Measurements from ENCODE around the gene GSTM5. TPM values are rescaled to one million over a fixed set of nuclear protein-coding genes. Genes with fewer than 3 reads are reported as not detected.

The GSTM5 gene
- total and polyA plus RNA-seq, 2 of the 13 experiments (the other 11 are each of a cell fraction or from before 2014, with no cell fraction given), result not detected

- H3K9me3 ChIP-seq (ENCODE audit: low read length), result no peaks in the 10 kb centered on the region
- no peak overlapping the region for H3K4me2 ChIP-seq (ENCODE audit: low read depth, low read length)
- H3K27ac ChIP-seq (ENCODE audit: extremely low read length, insufficient read depth, low read length), result no peak overlapping the region
- no peaks in the 10 kb centered on the region for H3K79me2 ChIP-seq (ENCODE audit: insufficient read depth, low read length)
- H4K20me1 ChIP-seq (ENCODE audit: insufficient read depth, low read length), result no peaks in the 10 kb centered on the region
- WGBS (ENCODE audit: low lambda C conversion rate), result 91% methylated on average over 18 of the region's 22 CpGs
- H3K9ac ChIP-seq (ENCODE audit: insufficient read depth, low read depth, low read length), result no peak overlapping the region
- CTCF ChIA-PET (ENCODE audit: low intra/inter-chr PET ratio, low total read pairs), result no interaction called here
- intact Hi-C loops (cut with micrococcal nuclease; ENCODE audit: unreplicated experiment) (no loop called here), in situ Hi-C loops (cut with HindIII; ENCODE audit: extremely low pct_ligation_motif_present, low pct_unique_long_range_greater_than_20kb) (loop anchor here (10.0 kb wide), 1 partner anchor 45 kb away; the partner anchor contains the start of gene GSTM5)
- no peak overlapping the region for H2AFZ ChIP-seq (ENCODE audit: low read length)
- ATAC-seq (no peak), FAIRE-seq (no peak), DNase-seq (ENCODE audit: low spot score) (no peak)
- no peak overlapping the region for H3K4me3 ChIP-seq (replicated peaks in 1 of 3; ENCODE audit: insufficient read depth in 1 of 3, low read depth in 2 of 3, low read length in 3 of 3)
- H3K4me1 ChIP-seq (ENCODE audit: insufficient read depth, low read length), result peaks cover 13% of the 10 kb centered on the region
- POLR2A ChIA-PET, result no interaction called here
- BruUV-seq (replicated peaks), result no TSS peak
- no peaks in the 10 kb centered on the region for H3K27me3 ChIP-seq (ENCODE audit: control insufficient read depth in 1 of 2, insufficient read depth in 2 of 2, low read length in 2 of 2)
- no peaks in the 10 kb centered on the region for H3K36me3 ChIP-seq (replicated peaks in 1 of 2; ENCODE audit: control insufficient read depth in 1 of 2, insufficient read depth in 2 of 2, low read length in 2 of 2)
- TF ChIP-seq FOSL2 (CRISPR knock-in tag; IDR thresholded peaks at IDR 0.05), result no peak
- TF ChIP-seq ZNF101 (CRISPR knock-in tag; IDR thresholded peaks at IDR 0.05; ENCODE audit: borderline replicate concordance, low read depth), result no peak
- no peak for TF ChIP-seq NFE2 (CRISPR knock-in tag; IDR thresholded peaks at IDR 0.05)
- no peak for TF ChIP-seq YEATS2 (CRISPR knock-in tag; IDR thresholded peaks at IDR 0.05; ENCODE audit: borderline replicate concordance)
- TF ChIP-seq ZNF18 (CRISPR knock-in tag; IDR thresholded peaks at IDR 0.05; ENCODE audit: insufficient replicate concordance), result no peak
- TF ChIP-seq MED13 (CRISPR knock-in tag; IDR thresholded peaks at IDR 0.05), result no peak
- TF ChIP-seq ZNF230 (CRISPR knock-in tag; IDR thresholded peaks at IDR 0.05), result no peak
- no peak for TF ChIP-seq HMG20B (CRISPR knock-in tag; conservative IDR thresholded peaks at IDR 0.05)
- no peak for TF ChIP-seq ZNF296 (CRISPR knock-in tag; conservative IDR thresholded peaks at IDR 0.05)
- TF ChIP-seq, protein P1, sequence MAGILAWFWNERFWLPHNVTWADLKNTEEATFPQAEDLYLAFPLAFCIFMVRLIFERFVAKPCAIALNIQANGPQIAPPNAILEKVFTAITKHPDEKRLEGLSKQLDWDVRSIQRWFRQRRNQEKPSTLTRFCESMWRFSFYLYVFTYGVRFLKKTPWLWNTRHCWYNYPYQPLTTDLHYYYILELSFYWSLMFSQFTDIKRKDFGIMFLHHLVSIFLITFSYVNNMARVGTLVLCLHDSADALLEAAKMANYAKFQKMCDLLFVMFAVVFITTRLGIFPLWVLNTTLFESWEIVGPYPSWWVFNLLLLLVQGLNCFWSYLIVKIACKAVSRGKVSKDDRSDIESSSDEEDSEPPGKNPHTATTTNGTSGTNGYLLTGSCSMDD (CRISPR knock-in tag; IDR thresholded peaks at IDR 0.05), result no peak
- TF ChIP-seq, protein P2, sequence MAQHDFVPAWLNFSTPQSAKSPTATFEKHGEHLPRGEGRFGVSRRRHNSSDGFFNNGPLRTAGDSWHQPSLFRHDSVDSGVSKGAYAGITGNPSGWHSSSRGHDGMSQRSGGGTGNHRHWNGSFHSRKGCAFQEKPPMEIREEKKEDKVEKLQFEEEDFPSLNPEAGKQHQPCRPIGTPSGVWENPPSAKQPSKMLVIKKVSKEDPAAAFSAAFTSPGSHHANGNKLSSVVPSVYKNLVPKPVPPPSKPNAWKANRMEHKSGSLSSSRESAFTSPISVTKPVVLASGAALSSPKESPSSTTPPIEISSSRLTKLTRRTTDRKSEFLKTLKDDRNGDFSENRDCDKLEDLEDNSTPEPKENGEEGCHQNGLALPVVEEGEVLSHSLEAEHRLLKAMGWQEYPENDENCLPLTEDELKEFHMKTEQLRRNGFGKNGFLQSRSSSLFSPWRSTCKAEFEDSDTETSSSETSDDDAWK (CRISPR knock-in tag; IDR thresholded peaks at IDR 0.05), result no peak
- TF ChIP-seq HNF4G (IDR thresholded peaks at IDR 0.05; ENCODE audit: borderline replicate concordance, low read depth, low read length), result no peak
- no peak for TF ChIP-seq HNF4G (CRISPR knock-in tag; IDR thresholded peaks at IDR 0.05; ENCODE audit: borderline replicate concordance, low read depth)
- TF ChIP-seq HNRNPK (IDR thresholded peaks at IDR 0.05; ENCODE audit: low read depth, low read length, poor library complexity, severe bottlenecking), result no peak
- TF ChIP-seq MTF1 (CRISPR knock-in tag; IDR thresholded peaks at IDR 0.05), result no peak
- TF ChIP-seq SNAI1 (CRISPR knock-in tag; IDR thresholded peaks at IDR 0.05; ENCODE audit: borderline replicate concordance), result no peak
- TF ChIP-seq, protein P3, sequence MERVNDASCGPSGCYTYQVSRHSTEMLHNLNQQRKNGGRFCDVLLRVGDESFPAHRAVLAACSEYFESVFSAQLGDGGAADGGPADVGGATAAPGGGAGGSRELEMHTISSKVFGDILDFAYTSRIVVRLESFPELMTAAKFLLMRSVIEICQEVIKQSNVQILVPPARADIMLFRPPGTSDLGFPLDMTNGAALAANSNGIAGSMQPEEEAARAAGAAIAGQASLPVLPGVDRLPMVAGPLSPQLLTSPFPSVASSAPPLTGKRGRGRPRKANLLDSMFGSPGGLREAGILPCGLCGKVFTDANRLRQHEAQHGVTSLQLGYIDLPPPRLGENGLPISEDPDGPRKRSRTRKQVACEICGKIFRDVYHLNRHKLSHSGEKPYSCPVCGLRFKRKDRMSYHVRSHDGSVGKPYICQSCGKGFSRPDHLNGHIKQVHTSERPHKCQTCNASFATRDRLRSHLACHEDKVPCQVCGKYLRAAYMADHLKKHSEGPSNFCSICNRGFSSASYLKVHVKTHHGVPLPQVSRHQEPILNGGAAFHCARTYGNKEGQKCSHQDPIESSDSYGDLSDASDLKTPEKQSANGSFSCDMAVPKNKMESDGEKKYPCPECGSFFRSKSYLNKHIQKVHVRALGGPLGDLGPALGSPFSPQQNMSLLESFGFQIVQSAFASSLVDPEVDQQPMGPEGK (CRISPR knock-in tag; IDR thresholded peaks at IDR 0.05), result no peak
- no peak for TF ChIP-seq ZNF703 (CRISPR knock-in tag; IDR thresholded peaks at IDR 0.05; ENCODE audit: borderline replicate concordance)
Observed at GRCh38 chr1:109669246-109669948, 42.7 kb upstream of the GSTM5 start.

Data from HepG2 (cell line).